SK-N-SH (cell line): ENCODE data around the gene MEPCE. TPM values are rescaled to one million over a fixed set of nuclear protein-coding genes. Genes with fewer than 3 reads are reported as not detected.
A peak's percentile ranks its signal among the peaks of the same experiment; 100 is the strongest.

Experiments
- CTCF ChIA-PET: fragments of 300-600, 350-600 bp; formaldehyde crosslinking; extraction: SDS; loops from one replicate; lab custom pipeline; 2021; lab: Yijun Ruan, JAX
- POLR2A ChIA-PET: fragments of 350-600 bp; sonication (Branson Sonifier 250); formaldehyde crosslinking; extraction: SDS; loops from one replicate; lab custom pipeline; 2020; ENCODE audit warnings: antibody characterized with exemption, inconsistent platforms; lab: Yijun Ruan, JAX
- DNase-seq: peaks from one replicate; pipeline ENCODE4 v3.0.0; 2012
- H2AFZ ChIP-seq: fragments of 200-600 bp; sonication (generic); 2 replicates; pipeline ENCODE4 v1.8.1; 2016; ENCODE audit warnings: antibody characterized with exemption, mild to moderate bottlenecking, low read depth
- H3F3A ChIP-seq: fragments of 200-600 bp; sonication (generic); replicated peaks from 2 replicates; pipeline ENCODE3; 2016; ENCODE audit warnings: antibody characterized with exemption, mild to moderate bottlenecking; ENCODE audit not compliant: insufficient read depth
- H3K27ac ChIP-seq, 2 experiments: fragments of 200-500 bp in 1 of 2; fragments of 200-600 bp in 1 of 2; sonication (Bioruptor generic) in 1 of 2; sonication (generic), shearing (Covaris generic) in 1 of 2; 2 replicates each; pipeline versions ENCODE4 v1.5.1 to v1.6.1; 2014 to 2016; ENCODE audit warnings: low read depth in 2 of 2, inconsistent platforms in 1 of 2, low read length in 1 of 2, mild to moderate bottlenecking in 1 of 2, mixed read lengths in 1 of 2
- H3K27me3 ChIP-seq: fragments of 200-600 bp; sonication (generic), shearing (Covaris generic); 2 replicates; pipeline ENCODE4 v1.6.1; 2016; ENCODE audit warnings: mixed run types; ENCODE audit not compliant: insufficient read depth
- H3K36me3 ChIP-seq, 2 experiments: fragments of 200-500 bp in 1 of 2; fragments of 200-600 bp in 1 of 2; sonication (Bioruptor generic) in 1 of 2; sonication (generic) in 1 of 2; replicated peaks in 1 of 2; 2 replicates each; pipeline versions ENCODE3 to v1.5.1; 2014 to 2016; ENCODE audit warnings: low read length in 1 of 2, mild to moderate bottlenecking in 1 of 2; ENCODE audit not compliant: insufficient read depth in 2 of 2, control insufficient read depth in 1 of 2
- H3K4me1 ChIP-seq, 2 experiments: fragments of 200-500 bp in 1 of 2; fragments of 200-600 bp in 1 of 2; sonication (Bioruptor generic) in 1 of 2; sonication (generic), shearing (Covaris generic) in 1 of 2; 2 replicates each; pipeline versions ENCODE4 v1.5.1 to v1.6.1; 2014 to 2016; ENCODE audit warnings: low read depth in 1 of 2, low read length in 1 of 2, mixed run types in 1 of 2; ENCODE audit not compliant: insufficient read depth in 2 of 2, control insufficient read depth in 1 of 2
- H3K4me2 ChIP-seq: fragments of 200-600 bp; sonication (generic), shearing (Covaris generic); 2 replicates; pipeline ENCODE4 v1.6.1; 2017; ENCODE audit warnings: mixed run types
- H3K4me3 ChIP-seq, 2 experiments: fragments of 200-500 bp in 1 of 2; fragments of 200-600 bp in 1 of 2; sonication (Bioruptor generic) in 1 of 2; sonication (generic), shearing (Covaris generic) in 1 of 2; 2 replicates each; pipeline versions ENCODE4 v1.5.1 to v1.8.1; 2014 to 2016; ENCODE audit warnings: low read depth in 2 of 2, inconsistent platforms in 1 of 2, low read length in 1 of 2, mild to moderate bottlenecking in 1 of 2, mixed read lengths in 1 of 2, moderate library complexity in 1 of 2
- H3K79me2 ChIP-seq: fragments of 200-600 bp; sonication (generic); 2 replicates; pipeline ENCODE4 v1.8.1; 2017; ENCODE audit warnings: mild to moderate bottlenecking; ENCODE audit not compliant: insufficient read depth
- H3K9ac ChIP-seq: fragments of 200-600 bp; sonication (generic); 2 replicates; pipeline ENCODE4 v1.6.1; 2017; ENCODE audit warnings: mixed run types
- H3K9me2 ChIP-seq: fragments of 200-600 bp; sonication (generic); 2 replicates; pipeline ENCODE4 v1.6.1; 2017; ENCODE audit warnings: mixed run types
- H3K9me3 ChIP-seq: fragments of 200-600 bp; sonication (generic); 2 replicates; pipeline ENCODE4 v1.6.1; 2017; ENCODE audit warnings: mixed run types, mild to moderate bottlenecking, moderate library complexity
- H4K20me1 ChIP-seq: fragments of 200-600 bp; sonication (generic); 2 replicates; pipeline ENCODE4 v1.6.1; 2017; ENCODE audit warnings: mild to moderate bottlenecking, mixed run types; ENCODE audit not compliant: insufficient read depth
- CTCF ChIP-seq: fragments of 200-600 bp; sonication (generic); IDR thresholded peaks from 2 replicates; pipeline ENCODE4 v1.6.1; 2017; ENCODE audit warnings: antibody characterized with exemption, mild to moderate bottlenecking, moderate library complexity
- ELF1 ChIP-seq: IDR thresholded peaks from 2 replicates; pipeline ENCODE4 v1.4.0; 2012
- EP300 ChIP-seq, 2 experiments: IDR thresholded peaks; 2 replicates each; pipeline versions ENCODE4 v1.4.0 to v1.6.1; 2012; ENCODE audit warnings: borderline replicate concordance in 1 of 2, low read depth in 1 of 2, low read length in 1 of 2
- EZH2phosphoT487 ChIP-seq: fragments of 200-600 bp; sonication (generic); IDR thresholded peaks from 2 replicates; pipeline ENCODE4 v1.6.1; 2017; ENCODE audit warnings: low read depth, mixed run types, mild to moderate bottlenecking, antibody characterized with exemption, moderate library complexity, borderline replicate concordance
- FOSL2 ChIP-seq: IDR thresholded peaks from 2 replicates; pipeline ENCODE4 v1.4.0; 2012; ENCODE audit warnings: low read depth, mild to moderate bottlenecking, moderate library complexity, borderline replicate concordance
- FOXJ3 ChIP-seq: sonication (generic); formaldehyde crosslinking; IDR thresholded peaks from 2 replicates; pipeline ENCODE4 v1.5.1; 2020; ENCODE audit warnings: mild to moderate bottlenecking, missing genetic modification reagents
- GATA2 ChIP-seq: sonication (generic); formaldehyde crosslinking; IDR thresholded peaks from 2 replicates; pipeline ENCODE4 v1.5.0; 2020; ENCODE audit warnings: mild to moderate bottlenecking, missing genetic modification reagents
- IRF3 ChIP-seq: fragments of 150-350 bp; IDR thresholded peaks from 2 replicates; pipeline ENCODE4 v1.6.1; 2016; ENCODE audit warnings: mild to moderate bottlenecking, low read depth, low read length
- MAX ChIP-seq: IDR thresholded peaks from 2 replicates; pipeline ENCODE4 v1.4.0; 2012; ENCODE audit warnings: low read depth
- NFIC ChIP-seq: IDR thresholded peaks from 2 replicates; pipeline ENCODE4 v1.4.0; 2012; ENCODE audit warnings: borderline replicate concordance
- NRF1 ChIP-seq: IDR thresholded peaks from 2 replicates; pipeline ENCODE4 v1.6.1; 2012; ENCODE audit warnings: low read depth, mild to moderate bottlenecking, low read length
- PBX3 ChIP-seq: IDR thresholded peaks from 2 replicates; pipeline ENCODE4; 2012
- RAD21 ChIP-seq: IDR thresholded peaks from 2 replicates; pipeline ENCODE4 v1.6.1; 2012; ENCODE audit warnings: mild to moderate bottlenecking, low read length
- RCOR1 ChIP-seq: fragments of 150-350 bp; IDR thresholded peaks from 2 replicates; pipeline ENCODE4 v1.6.1; 2017; ENCODE audit warnings: antibody characterized with exemption, low read length
- SIN3A ChIP-seq: IDR thresholded peaks from 2 replicates; pipeline ENCODE4 v1.6.1; 2012; ENCODE audit warnings: low read depth, mild to moderate bottlenecking, low read length, moderate library complexity, borderline replicate concordance
- SMC3 ChIP-seq: IDR thresholded peaks from 2 replicates; pipeline ENCODE4 v1.6.1; 2012; ENCODE audit warnings: low read depth, low read length, improper control_type of control experiment
- TAF1 ChIP-seq: IDR thresholded peaks from 2 replicates; pipeline ENCODE4 v1.6.1; 2012; ENCODE audit warnings: low read depth, mild to moderate bottlenecking, low read length, moderate library complexity, borderline replicate concordance
- TCF12 ChIP-seq: IDR thresholded peaks from 2 replicates; pipeline ENCODE4 v1.4.0; 2012
- USF1 ChIP-seq: IDR thresholded peaks from 2 replicates; pipeline ENCODE4 v1.4.0; 2012; ENCODE audit warnings: low read depth, borderline replicate concordance
- USF2 ChIP-seq: fragments of 150-350 bp; IDR thresholded peaks from 2 replicates; pipeline ENCODE4 v1.6.1; 2017; ENCODE audit warnings: antibody characterized with exemption, low read length, low read depth, borderline replicate concordance
- ZBTB33 ChIP-seq: IDR thresholded peaks from 2 replicates; pipeline ENCODE4 v1.4.0; 2012; ENCODE audit warnings: low read depth, borderline replicate concordance
- WGBS: methylation state at CpG from one replicate; pipeline ENCODE4 v1.1.6; 2017; ENCODE audit warnings: low lambda C conversion rate; 5-methylcytosine and 5-hydroxymethylcytosine counted together
- polyA plus RNA-seq, 3 experiments: library from polyadenylated mRNA; depleted of rRNA; stranded (reverse); fragments of >200 nt; gene quantifications; 2 replicates each; pipeline ENCODE4 v1.2.3, GENCODE V29; 2012

MEPCE gene
- polyA plus RNA-seq, 1 of the 3 experiments (the other 2 are of a cell fraction) = 20.2 TPM

GRCh38 chr7:100475549-100475948 lies 45.9 kb downstream of the MEPCE start (continued):
- TF ChIP-seq USF2 = no peak
- no peak for TF ChIP-seq PBX3
- TF ChIP-seq EP300 (IDR thresholded peaks at IDR 0.05; ENCODE audit: borderline replicate concordance in 1 of 2, low read depth in 1 of 2, low read length in 1 of 2) = no peak

GRCh38 chr7:100476101-100476780 lies 46.6 kb downstream of the MEPCE start:
- H3K9me2 ChIP-seq = no peaks in the 10 kb centered on the region
- peaks cover 42% of the 10 kb centered on the region for H3K79me2 ChIP-seq
- peaks cover 15% of the 10 kb centered on the region; the same call in 1 of the 2 replicates for H4K20me1 ChIP-seq
- H3K27ac ChIP-seq = no peak overlapping the region
- H3K9me3 ChIP-seq = no peaks in the 10 kb centered on the region
- H3K4me3 ChIP-seq = 0 out of 4 replicates have a peak overlapping the region, but pooled peaks of 1 of the 2 experiments have one; percentile 99
- POLR2A ChIA-PET = no interaction called here
- CTCF ChIA-PET = interaction anchor here (1.0 to 8.1 kb wide), 9 partner anchors 7 to 376 kb away, joined by 3 to 152 read pairs (median 10); partner anchors contain the start of genes AGFG2 and SLC12A9
- peak overlapping the region; percentile 89; the same call in 1 of the 2 replicates for H3K9ac ChIP-seq
- H3F3A ChIP-seq = peaks cover 4% of the 10 kb centered on the region
- H2AFZ ChIP-seq = no peak overlapping the region
- H3K36me3 ChIP-seq = peaks cover 5 to 14% of the 10 kb centered on the region in 2 experiments
- WGBS = 59% methylated on average over 6 of the region's 6 CpGs
- peak overlapping the region; percentile 99 for H3K4me2 ChIP-seq
- peaks cover 16 to 22% of the 10 kb centered on the region in 2 experiments; a peak in 3 of 4 replicates for H3K4me1 ChIP-seq
- peak; percentile 31 for DNase-seq
- no peaks in the 10 kb centered on the region for H3K27me3 ChIP-seq
- TF ChIP-seq CTCF (no peak), USF2 (no peak), ELF1 (no peak), SIN3A (no peak), IRF3 (no peak), TAF1 (no peak), SMC3 (no peak), RCOR1 (no peak), NRF1 (no peak), MAX (no peak), USF1 (no peak), RAD21 (no peak), NFIC (no peak), GATA2 (CRISPR knock-in tag) (no peak), ZBTB33 (no peak), EZH2phosphoT487 (no peak), TCF12 (no peak), FOSL2 (no peak), FOXJ3 (CRISPR knock-in tag) (no peak)
